ENCODE data around the gene IQUB.

IQUB gene

GRCh38 chr7:123580406-123581161, 46.2 kb upstream of the IQUB start:
- no peaks in the 10 kb centered on the region for H3K36me3 ChIP-seq (ENCODE audit: low read length)
- TF ChIP-seq, protein P1, sequence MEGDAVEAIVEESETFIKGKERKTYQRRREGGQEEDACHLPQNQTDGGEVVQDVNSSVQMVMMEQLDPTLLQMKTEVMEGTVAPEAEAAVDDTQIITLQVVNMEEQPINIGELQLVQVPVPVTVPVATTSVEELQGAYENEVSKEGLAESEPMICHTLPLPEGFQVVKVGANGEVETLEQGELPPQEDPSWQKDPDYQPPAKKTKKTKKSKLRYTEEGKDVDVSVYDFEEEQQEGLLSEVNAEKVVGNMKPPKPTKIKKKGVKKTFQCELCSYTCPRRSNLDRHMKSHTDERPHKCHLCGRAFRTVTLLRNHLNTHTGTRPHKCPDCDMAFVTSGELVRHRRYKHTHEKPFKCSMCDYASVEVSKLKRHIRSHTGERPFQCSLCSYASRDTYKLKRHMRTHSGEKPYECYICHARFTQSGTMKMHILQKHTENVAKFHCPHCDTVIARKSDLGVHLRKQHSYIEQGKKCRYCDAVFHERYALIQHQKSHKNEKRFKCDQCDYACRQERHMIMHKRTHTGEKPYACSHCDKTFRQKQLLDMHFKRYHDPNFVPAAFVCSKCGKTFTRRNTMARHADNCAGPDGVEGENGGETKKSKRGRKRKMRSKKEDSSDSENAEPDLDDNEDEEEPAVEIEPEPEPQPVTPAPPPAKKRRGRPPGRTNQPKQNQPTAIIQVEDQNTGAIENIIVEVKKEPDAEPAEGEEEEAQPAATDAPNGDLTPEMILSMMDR (IDR thresholded peaks at IDR 0.05; ENCODE audit: insufficient read depth, low read length, poor library complexity, severe bottlenecking) = peak; percentile 44
- TF ChIP-seq EZH2phosphoT487 (conservative IDR thresholded peaks at IDR 0.05; ENCODE audit: low read length) = no peak
- no peaks in the 10 kb centered on the region for H3K9me2 ChIP-seq (replicated peaks; ENCODE audit: insufficient read depth, low read length)
- H3K4me3 ChIP-seq (ENCODE audit: insufficient read depth, low read length, poor library complexity, severe bottlenecking) = no peak overlapping the region
- H3K4me2 ChIP-seq (ENCODE audit: low read depth, low read length, poor library complexity, severe bottlenecking) = no peak overlapping the region
- H4K20me1 ChIP-seq (ENCODE audit: low read depth, low read length) = no peaks in the 10 kb centered on the region; the same call in 1 of the 2 replicates
- no peaks in the 10 kb centered on the region for H3F3A ChIP-seq (ENCODE audit: insufficient read depth)
- H2AFZ ChIP-seq (ENCODE audit: low read depth, low read length, severe bottlenecking) = no peak overlapping the region
- H3K27ac ChIP-seq (ENCODE audit: low read depth, low read length) = no peak overlapping the region
- H3K9ac ChIP-seq (ENCODE audit: low read length) = no peak overlapping the region
- no peaks in the 10 kb centered on the region for H3K27me3 ChIP-seq (ENCODE audit: low read length)
- no peaks in the 10 kb centered on the region for H3K9me3 ChIP-seq (ENCODE audit: insufficient read depth, low read length)
- H3K79me2 ChIP-seq (ENCODE audit: insufficient read depth, low read length) = no peaks in the 10 kb centered on the region

DNA sequence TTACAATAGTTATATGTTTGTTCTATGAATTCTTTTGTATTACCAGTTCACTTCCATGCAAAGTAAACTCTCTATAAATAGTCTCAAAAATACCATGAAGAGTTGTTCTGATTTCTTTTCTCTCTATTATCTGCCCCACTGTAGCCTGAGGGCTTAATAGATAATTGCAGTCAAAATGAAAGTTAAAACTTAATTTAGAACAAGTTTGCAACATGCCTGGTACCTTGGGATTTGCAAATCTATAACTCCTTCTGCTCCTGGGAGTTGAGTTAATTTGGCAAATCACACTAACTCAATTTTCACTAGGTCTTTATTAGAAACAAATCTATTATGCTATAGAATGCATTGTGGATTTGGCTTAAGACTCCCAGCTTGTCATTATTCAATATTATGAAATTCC, 45.0 kb upstream of the IQUB start:
- Histone ChIP-seq H3K27me3 (ENCODE audit: low read length) (no peaks in the 10 kb centered on the region), H3K36me3 (ENCODE audit: low read length) (no peaks in the 10 kb centered on the region)

DNA sequence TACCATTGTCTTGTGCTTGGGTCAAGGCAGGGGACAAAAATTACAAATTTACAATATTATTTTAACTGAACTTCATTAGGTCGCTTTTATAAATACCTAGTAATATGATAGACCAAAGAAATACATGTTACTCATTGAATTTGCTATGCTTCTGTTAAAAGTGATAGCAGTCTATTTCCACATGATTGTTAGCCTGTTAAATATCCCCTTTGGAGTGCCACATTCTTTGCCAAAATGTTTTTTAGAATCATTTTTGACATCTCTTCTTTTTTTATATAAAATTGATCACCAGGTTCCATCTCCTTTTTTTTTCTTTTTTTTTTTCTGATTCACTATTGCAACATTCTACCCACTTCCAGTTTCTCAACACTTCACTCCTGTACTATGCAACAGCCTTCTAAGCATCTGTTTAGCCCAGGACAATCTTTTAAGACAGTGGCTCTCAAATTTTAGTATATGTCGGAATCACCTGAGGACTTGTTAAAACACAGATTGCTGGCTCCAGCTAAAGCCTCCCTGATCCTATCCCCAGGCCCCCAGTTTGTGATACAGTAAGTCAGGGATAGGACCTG, 39.6 kb upstream of the IQUB start:
- no peaks in the 10 kb centered on the region for H3K27me3 ChIP-seq (ENCODE audit: low read length)
- no peaks in the 10 kb centered on the region for H4K20me1 ChIP-seq (ENCODE audit: low read depth, low read length)
- H3K9ac ChIP-seq (ENCODE audit: low read length) = no peak overlapping the region
- no peak overlapping the region for H3K27ac ChIP-seq (ENCODE audit: low read depth, low read length)
- no peaks in the 10 kb centered on the region for H3K79me2 ChIP-seq (ENCODE audit: insufficient read depth, low read length)
- H3K4me3 ChIP-seq (ENCODE audit: insufficient read depth, low read length, poor library complexity, severe bottlenecking) = no peak overlapping the region
- H3F3A ChIP-seq (ENCODE audit: insufficient read depth) = no peaks in the 10 kb centered on the region
- no peak overlapping the region for H2AFZ ChIP-seq (ENCODE audit: low read depth, low read length, severe bottlenecking)
- no peaks in the 10 kb centered on the region for H3K36me3 ChIP-seq (ENCODE audit: low read length)
- H3K4me2 ChIP-seq (ENCODE audit: low read depth, low read length, poor library complexity, severe bottlenecking) = no peak overlapping the region
- H3K9me3 ChIP-seq (ENCODE audit: insufficient read depth, low read length) = no peaks in the 10 kb centered on the region
- TF ChIP-seq, protein P1 (IDR thresholded peaks at IDR 0.05; ENCODE audit: insufficient read depth, low read length, poor library complexity, severe bottlenecking) = no peak
- TF ChIP-seq EZH2phosphoT487 (conservative IDR thresholded peaks at IDR 0.05; ENCODE audit: low read length) = no peak
- no peaks in the 10 kb centered on the region for H3K9me2 ChIP-seq (replicated peaks; ENCODE audit: insufficient read depth, low read length)

More for the DNA sequence above, 45.0 kb upstream of the IQUB start:
- H3K79me2 ChIP-seq (ENCODE audit: insufficient read depth, low read length) = no peaks in the 10 kb centered on the region
- no peak overlapping the region for H2AFZ ChIP-seq (ENCODE audit: low read depth, low read length, severe bottlenecking)
- H3K4me2 ChIP-seq (ENCODE audit: low read depth, low read length, poor library complexity, severe bottlenecking) = no peak overlapping the region
- no peaks in the 10 kb centered on the region for H3K9me3 ChIP-seq (ENCODE audit: insufficient read depth, low read length)
- H3K4me3 ChIP-seq (ENCODE audit: insufficient read depth, low read length, poor library complexity, severe bottlenecking) = no peak overlapping the region
- no peaks in the 10 kb centered on the region; the same call in 1 of the 2 replicates for H4K20me1 ChIP-seq (ENCODE audit: low read depth, low read length)
- H3K9ac ChIP-seq (ENCODE audit: low read length) = no peak overlapping the region
- H3K9me2 ChIP-seq (replicated peaks; ENCODE audit: insufficient read depth, low read length) = no peaks in the 10 kb centered on the region
- TF ChIP-seq EZH2phosphoT487 (conservative IDR thresholded peaks at IDR 0.05; ENCODE audit: low read length) = no peak
- TF ChIP-seq, protein P1 (IDR thresholded peaks at IDR 0.05; ENCODE audit: insufficient read depth, low read length, poor library complexity, severe bottlenecking) = no peak
- no peak overlapping the region for H3K27ac ChIP-seq (ENCODE audit: low read depth, low read length)
- no peaks in the 10 kb centered on the region for H3F3A ChIP-seq (ENCODE audit: insufficient read depth)

All from SU-DHL-6 (cell line).